ENCODE measurements around the gene RXFP4.
"Not testable (repeated sequence)": the region's sequence is repeated elsewhere in the genome, so short reads cannot be mapped to it uniquely, and the experiment has no call there.

RXFP4 gene

GRCh38 chr1:155930725-155931124 lies 10.7 kb upstream of the RXFP4 start:
- DNase-seq (ENCODE audit: low spot score) = not testable (repeated sequence)

DNA sequence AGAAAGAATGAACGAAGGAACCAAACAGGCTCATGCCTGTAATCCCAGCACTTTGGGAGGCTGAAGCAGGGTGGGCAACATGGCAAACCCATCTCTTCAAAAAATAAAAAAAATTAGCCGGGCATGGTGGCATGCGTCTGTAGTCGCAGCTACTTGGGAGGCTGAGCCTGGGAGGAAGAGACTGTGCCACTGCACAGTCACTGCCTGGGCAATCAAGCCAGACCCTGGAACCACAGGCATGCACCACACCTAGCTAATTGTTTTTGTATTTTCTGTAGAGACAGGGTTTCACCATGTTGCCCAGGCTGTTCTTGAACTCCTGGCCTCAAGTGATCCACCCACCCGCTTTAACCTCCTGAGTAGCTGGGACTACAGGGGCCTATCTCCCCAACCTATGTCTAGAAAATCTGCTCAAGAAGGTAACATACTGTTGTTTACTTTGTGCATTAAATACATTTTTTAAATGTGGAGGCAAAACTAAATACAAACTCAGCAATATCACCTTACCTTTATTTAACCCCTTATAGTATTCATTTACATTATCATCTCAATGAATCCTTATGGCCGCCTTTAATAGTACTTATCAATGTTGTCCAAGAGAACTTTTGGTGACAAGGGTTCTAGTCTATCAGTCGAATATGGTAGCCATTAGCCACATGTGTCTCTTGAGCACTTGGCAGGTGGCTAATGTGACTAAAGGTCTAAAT lies 10.0 kb upstream of the RXFP4 start:
- DNase-seq (ENCODE audit: low spot score) = no peak

DNA sequence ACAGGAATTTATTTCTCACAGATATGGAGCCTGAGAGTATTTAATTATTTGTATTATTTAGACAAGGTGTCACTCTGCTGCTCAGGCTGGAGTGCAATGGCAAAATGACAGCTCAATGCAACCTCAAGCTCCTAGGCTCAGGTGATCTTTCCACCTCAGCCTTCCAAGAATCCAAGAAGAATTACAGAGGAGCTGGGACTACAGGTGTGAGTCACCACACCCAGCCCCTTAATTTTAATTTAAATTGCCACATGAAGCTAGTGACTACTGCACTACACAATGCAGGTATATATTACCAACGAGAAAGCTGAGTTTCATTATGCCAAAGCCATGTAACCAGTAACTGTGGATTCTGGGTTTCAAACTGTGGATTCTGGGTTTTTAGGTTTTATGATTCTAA lies 9.4 kb upstream of the RXFP4 start:
- DNase-seq (ENCODE audit: low spot score) = no peak

DNA sequence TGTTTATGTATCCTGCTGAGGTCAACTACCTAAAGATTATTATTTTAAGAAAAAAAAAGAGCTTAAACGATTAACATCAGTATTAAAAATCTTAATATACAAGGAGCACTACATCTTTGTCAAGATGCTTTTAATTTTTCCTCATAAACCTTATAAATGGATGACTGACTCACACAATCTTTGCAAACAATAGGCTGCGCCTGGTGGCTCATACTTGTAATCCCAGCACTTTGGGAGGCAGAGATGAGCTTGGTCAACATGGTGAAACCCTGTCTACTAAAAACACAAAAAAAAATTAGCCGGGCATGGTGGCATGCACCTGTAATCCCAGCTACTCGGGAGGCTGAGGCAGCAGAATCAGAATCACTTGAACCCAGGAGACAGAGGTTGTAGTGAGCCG lies 9.0 kb upstream of the RXFP4 start:
- DNase-seq (ENCODE audit: low spot score) = no peak

- no peak for DNase-seq (ENCODE audit: low spot score)
Observed at GRCh38 chr1:155933591-155934096, 7.8 kb upstream of the RXFP4 start.

- DNase-seq (ENCODE audit: low spot score) = peak; percentile 99
Observed at GRCh38 chr1:155934097-155934935, 7.1 kb upstream of the RXFP4 start, which contains the start of gene KHDC4. Gene KHDC4 (minus strand): TSS chr1:155934413. CDS start chr1:155934373, 40 bp downstream.

- DNase-seq (ENCODE audit: low spot score) = no peak
Observed at GRCh38 chr1:155934936-155935590, 6.4 kb upstream of the RXFP4 start.

DNA sequence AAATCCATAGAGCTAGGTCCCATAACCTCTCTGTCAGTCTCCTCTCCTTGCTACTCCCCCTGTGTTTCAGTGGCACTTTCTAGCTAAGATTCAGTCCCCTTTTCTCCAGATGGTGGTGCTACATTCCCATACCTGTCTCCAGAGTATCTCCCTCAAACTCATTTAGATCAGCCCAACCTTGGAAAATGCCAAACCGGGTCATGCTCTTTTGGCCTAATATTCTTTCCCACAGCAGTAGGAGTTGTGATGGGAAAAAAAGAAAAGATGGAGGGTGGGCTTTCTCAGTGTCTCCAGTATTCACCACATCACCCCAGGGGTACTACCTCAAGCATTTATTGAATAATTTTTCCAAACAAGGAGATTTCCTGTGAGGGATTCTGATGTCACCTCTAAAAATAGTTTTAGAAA lies 3.2 kb upstream of the RXFP4 start:
- peak; percentile 71 for DNase-seq (ENCODE audit: low spot score)

GRCh38 chr1:155940482-155940992 lies 901 bp upstream of the RXFP4 start:
- no peak for DNase-seq (ENCODE audit: low spot score)

DNA sequence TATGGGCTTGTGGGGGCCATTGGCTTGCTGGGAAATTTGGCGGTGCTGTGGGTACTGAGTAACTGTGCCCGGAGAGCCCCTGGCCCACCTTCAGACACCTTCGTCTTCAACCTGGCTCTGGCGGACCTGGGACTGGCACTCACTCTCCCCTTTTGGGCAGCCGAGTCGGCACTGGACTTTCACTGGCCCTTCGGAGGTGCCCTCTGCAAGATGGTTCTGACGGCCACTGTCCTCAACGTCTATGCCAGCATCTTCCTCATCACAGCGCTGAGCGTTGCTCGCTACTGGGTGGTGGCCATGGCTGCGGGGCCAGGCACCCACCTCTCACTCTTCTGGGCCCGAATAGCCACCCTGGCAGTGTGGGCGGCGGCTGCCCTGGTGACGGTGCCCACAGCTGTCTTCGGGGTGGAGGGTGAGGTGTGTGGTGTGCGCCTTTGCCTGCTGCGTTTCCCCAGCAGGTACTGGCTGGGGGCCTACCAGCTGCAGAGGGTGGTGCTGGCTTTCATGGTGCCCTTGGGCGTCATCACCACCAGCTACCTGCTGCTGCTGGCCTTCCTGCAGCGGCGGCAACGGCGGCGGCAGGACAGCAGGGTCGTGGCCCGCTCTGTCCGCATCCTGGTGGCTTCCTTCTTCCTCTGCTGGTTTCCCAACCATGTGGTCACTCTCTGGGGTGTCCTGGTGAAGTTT lies 550 bp downstream of the RXFP4 start:
- DNase-seq (ENCODE audit: low spot score) = no peak

GRCh38 chr1:155942578-155943141 lies 1.2 kb downstream of the RXFP4 start:
- no peak for DNase-seq (ENCODE audit: low spot score)

DNA sequence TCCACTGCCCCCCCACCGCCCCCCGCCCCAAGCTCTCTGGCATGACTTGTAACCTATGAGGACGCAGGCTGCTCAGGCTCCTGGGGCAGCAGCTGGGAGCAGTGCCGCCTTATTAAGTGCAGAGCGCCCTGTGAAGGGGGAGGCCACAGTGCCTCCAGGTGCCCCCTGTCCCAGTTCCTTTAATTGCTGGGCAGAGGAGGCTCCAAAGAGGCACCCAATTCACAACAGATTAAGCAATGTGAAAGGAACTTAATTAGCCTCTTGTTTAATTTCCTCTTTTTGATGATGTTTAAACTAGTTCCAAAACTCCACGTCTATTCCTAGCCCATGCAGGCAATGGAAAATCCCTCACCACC lies 3.0 kb downstream of the RXFP4 start:
- DNase-seq (ENCODE audit: low spot score) = no peak

- DNase-seq (ENCODE audit: low spot score) = no peak
Observed at GRCh38 chr1:155946633-155947219, 5.3 kb downstream of the RXFP4 start.

GRCh38 chr1:155947292-155947691 lies 5.9 kb downstream of the RXFP4 start:
- no peak for DNase-seq (ENCODE audit: low spot score)

GRCh38 chr1:155947741-155948140 lies 6.3 kb downstream of the RXFP4 start:
- no peak for DNase-seq (ENCODE audit: low spot score)

DNA sequence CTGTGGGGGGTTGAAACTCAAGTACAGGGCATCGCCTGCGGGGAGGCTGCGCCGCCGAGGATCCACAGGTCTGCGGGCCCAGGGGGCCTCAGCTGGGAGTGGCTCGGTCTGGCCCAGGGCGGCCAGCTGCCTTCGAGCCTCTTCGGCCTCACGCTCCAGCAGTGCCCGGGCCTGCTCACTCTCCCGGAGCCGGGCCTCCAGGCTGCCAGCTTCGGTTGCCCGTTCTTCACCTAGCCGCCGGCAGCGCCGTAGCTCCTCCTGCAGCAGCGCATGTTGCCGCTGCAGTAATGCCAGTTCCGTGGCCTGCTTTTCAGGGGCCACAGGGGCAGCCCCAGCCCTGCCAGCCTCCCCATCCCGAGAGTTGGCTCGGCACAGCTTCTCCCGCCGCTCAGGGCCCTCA lies 9.4 kb downstream of the RXFP4 start:
- no peak for DNase-seq (ENCODE audit: low spot score)

GRCh38 chr1:155951753-155952504 lies 10.5 kb downstream of the RXFP4 start:
- no peak for DNase-seq (ENCODE audit: low spot score)

- no peak for DNase-seq (ENCODE audit: low spot score)
Observed at GRCh38 chr1:155952505-155952890, 11.1 kb downstream of the RXFP4 start.

- DNase-seq (ENCODE audit: low spot score) = no peak
Observed at GRCh38 chr1:155954645-155955044, 13.2 kb downstream of the RXFP4 start.

DNA sequence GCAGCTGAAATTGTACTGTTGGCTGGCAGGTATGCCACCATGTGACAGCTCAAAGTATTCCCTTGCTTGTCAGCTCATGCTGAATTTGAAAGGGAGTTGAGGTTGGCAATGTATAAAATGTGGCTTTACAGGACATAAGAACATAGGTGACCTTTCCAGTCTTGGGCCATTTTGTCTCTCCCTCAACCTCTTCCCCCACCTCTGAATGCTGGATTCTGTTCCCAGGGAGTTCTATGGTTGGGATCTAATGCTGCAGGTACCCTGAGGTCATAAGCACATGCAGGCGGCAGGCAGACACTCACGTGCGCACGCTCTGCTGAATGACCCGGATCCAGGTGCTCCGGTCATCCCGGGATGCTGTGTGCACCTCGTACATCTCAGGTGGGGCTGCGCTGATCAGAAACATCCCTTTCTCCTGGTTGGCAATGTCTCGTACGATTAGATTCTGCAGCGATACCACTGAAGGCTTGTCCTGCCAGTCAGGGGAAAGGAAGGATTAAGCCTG lies 16.0 kb downstream of the RXFP4 start:
- no peak for DNase-seq (ENCODE audit: low spot score)

Measured in putamen (tissue), 1 donor.